GM19372 (cell line): Measurements from ENCODE around the gene CDKN3.
"Not testable (repeated sequence)": the region's sequence is repeated elsewhere in the genome, so short reads cannot be mapped to it uniquely, and the experiment has no call there.

Experiments used
- ATAC-seq: cut with Tn5 transposase; IDR thresholded peaks from one replicate; pipeline ENCODE4 v1.9.1; 2021; ENCODE audit warnings: mild to moderate bottlenecking, low read depth, moderate library complexity; ENCODE audit not compliant: unreplicated experiment

The CDKN3 gene

DNA sequence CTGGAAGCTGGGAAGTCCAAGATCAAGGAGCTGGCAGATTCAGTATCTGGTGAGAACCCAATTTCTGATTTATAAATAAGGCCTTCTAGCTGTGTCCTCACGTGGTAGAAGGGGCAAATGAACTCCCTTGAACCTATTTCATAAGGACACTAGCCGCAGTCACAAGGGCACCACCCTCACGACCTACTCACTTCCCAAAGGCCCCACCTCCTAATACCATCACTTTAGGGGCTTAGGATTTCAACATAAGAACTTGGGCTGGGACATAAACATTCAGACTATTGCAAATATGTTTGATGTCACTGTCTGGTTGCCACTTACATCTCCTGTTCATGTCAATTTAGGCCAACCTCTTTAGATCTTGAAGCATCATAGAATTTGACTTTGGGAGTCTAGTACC is 55.2 kb downstream of the CDKN3 start:
- no peak for ATAC-seq

GRCh38 chr14:54453252-54453651 is 56.4 kb downstream of the CDKN3 start:
- ATAC-seq, result no peak

- not testable (repeated sequence) for ATAC-seq
These were observed 57.2 kb downstream of the CDKN3 start for GRCh38 chr14:54453990-54454389.

- no peak for ATAC-seq
These were observed 58.6 kb downstream of the CDKN3 start for GRCh38 chr14:54455363-54455762.

DNA sequence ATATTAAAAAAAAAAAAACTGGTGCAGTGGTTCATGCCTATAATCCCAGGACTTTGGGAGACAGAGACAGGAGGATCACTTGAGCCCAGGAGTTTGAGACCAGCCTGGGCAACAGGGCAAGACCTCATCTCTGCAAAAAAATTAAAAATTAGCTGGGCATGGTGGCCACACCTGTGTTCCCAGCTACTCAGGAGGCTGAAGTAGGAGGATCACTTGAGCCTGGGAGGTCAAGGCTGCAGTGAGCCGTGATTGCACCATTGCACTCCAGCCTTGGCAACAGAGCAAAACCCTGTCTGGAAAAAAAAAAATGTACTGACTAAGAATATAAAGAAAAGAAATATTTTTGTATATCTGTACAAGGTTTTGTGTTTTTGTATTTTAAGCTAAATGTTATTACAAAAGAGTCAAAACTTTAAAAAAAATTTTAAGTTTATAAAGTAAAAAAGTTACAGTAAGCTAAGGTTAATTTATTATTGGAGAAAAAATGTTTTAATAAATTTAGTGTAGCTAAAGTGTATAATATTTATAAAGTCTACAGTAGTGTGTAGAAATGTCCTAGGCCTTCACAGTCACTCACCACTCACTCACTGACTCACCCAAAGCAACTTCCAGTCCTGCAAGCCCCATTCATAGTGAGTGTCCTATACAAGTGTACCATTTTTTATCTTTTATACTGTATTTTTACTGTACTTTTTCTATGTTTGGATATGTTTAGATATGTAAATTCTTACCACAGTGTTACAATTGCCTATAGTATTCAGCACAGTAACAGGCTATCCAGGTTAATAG is 60.2 kb downstream of the CDKN3 start:
- ATAC-seq, result not testable (repeated sequence)

DNA sequence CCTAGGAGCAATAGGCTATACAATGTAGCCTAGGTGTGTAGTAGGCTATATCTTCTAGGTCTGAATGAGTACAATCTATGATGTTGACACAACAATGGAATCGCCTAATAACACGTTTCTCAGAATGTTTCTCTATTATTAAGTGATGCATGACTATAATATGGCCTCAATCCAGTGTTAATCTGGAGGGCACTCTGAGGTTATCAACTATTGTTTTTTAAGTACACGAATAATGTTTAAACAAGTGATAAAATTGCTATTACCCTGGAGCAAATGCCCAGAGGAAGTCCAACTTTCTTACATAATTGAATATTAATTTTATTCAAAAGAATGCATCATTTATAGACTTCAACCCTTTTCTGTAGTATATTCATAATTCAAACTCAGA is 60.8 kb downstream of the CDKN3 start:
- no peak for ATAC-seq

DNA sequence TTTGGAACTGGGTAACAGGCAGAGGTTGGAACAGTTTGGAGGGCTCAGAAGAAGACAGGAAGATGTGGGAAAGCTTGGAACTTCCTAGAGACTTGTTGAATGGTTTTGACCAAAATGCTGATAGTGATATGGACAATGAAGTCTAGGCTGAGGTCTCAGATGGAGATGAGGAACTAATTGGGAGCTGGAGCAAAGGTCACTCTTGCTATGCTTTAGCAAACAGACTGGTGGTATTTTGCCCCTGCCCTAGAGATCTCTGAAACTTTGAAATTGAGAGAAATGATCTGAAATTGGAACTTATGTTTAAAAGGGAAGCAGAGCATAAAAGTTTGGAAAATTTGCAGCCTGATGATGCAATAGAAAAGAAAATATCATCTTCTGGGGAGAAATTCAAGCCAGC is 61.7 kb downstream of the CDKN3 start:
- ATAC-seq, result not testable (repeated sequence)

GRCh38 chr14:54459106-54459505 is 62.3 kb downstream of the CDKN3 start:
- ATAC-seq, result no peak

DNA sequence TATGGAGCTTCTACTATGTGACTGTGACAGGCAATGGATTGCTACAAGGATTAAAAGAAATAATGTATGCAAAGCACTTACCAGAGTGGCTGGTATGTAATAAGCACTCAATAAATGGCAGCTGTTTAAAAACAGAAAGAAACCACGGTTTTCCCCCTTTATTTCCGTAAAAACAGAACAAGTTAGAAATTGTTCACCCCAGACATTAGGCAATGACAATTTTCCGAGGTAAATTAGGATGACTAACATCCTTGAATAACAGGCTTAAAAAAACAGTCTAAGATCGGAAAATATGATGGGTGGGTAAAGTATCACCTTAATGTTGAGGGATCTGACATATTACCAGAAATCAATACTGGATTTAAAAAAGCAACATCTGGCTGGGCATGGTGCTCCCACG is 65.2 kb downstream of the CDKN3 start:
- ATAC-seq, result no peak

DNA sequence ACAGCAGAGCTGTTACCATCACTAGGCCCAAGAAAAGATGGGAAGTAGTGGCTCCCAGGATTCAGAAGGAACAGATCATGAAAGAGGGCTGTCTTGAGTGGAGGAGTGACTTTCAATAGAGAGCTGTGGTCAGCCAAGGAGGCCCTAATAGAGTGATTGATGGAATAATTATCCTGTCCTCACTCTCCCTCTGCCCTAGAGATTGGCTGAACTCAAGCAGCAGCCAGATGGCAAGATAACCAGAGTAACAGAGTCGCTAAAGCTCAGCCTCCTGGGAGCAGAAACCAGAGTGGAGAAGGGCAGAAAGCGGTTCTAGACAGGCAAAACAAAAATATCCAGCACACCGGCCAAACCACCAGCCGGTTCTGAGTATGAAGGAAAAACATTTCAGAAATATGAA is 68.8 kb downstream of the CDKN3 start:
- ATAC-seq, result no peak

- ATAC-seq, result no peak
These were observed 70.5 kb downstream of the CDKN3 start for GRCh38 chr14:54467280-54467679.
